MM.1S (cell line): ENCODE measurements around the gene PNPLA5.
"Not testable (repeated sequence)": the region's sequence is repeated elsewhere in the genome, so short reads cannot be mapped to it uniquely, and the experiment has no call there.

Experiments used
- DNase-seq: peaks from one replicate; pipeline ENCODE4 v3.0.0-alpha.2; 2015
- H2AFZ ChIP-seq: fragments of 300-600 bp; sonication (generic); 2 replicates; pipeline ENCODE4 v1.6.0; 2016; ENCODE audit warnings: antibody characterized with exemption, low read length
- H3F3A ChIP-seq: fragments of 300-600 bp; sonication (generic); 2 replicates; pipeline ENCODE4 v1.6.1; 2016; ENCODE audit warnings: mild to moderate bottlenecking, antibody characterized with exemption, low read length, moderate library complexity, mixed read lengths; ENCODE audit not compliant: insufficient read depth
- H3K27ac ChIP-seq: fragments of 300-600 bp; sonication (generic); 2 replicates; pipeline ENCODE4 v1.5.1; 2016; ENCODE audit warnings: mild to moderate bottlenecking, low read length
- H3K27me3 ChIP-seq: fragments of 300-600 bp; sonication (generic); replicated peaks from 2 replicates; pipeline ENCODE4 v1.6.0; 2016; ENCODE audit warnings: low read length; ENCODE audit not compliant: insufficient read depth
- H3K36me3 ChIP-seq: fragments of 300-600 bp; sonication (generic); replicated peaks from 2 replicates; pipeline ENCODE4 v1.6.1; 2016; ENCODE audit warnings: mild to moderate bottlenecking, low read length, mixed read lengths; ENCODE audit not compliant: insufficient read depth
- H3K4me1 ChIP-seq: fragments of 300-600 bp; sonication (generic); 2 replicates; pipeline ENCODE4 v1.6.1; 2016; ENCODE audit warnings: low read length, mixed read lengths
- H3K4me2 ChIP-seq: fragments of 300-600 bp; sonication (generic); 2 replicates; pipeline ENCODE4 v1.6.0; 2016; ENCODE audit warnings: low read depth, low read length
- H3K4me3 ChIP-seq: fragments of 300-600 bp; sonication (generic); 2 replicates; pipeline ENCODE4 v1.5.1; 2016; ENCODE audit warnings: low read length, mixed read lengths
- H3K79me2 ChIP-seq: fragments of 300-600 bp; sonication (generic); 2 replicates; pipeline ENCODE4 v1.6.1; 2016; ENCODE audit warnings: mixed run types, low read length, mixed read lengths
- H3K9ac ChIP-seq: fragments of 300-600 bp; sonication (generic); 2 replicates; pipeline ENCODE4 v1.6.1; 2016; ENCODE audit warnings: low read length, mixed read lengths
- H3K9me2 ChIP-seq: fragments of 300-600 bp; sonication (generic); replicated peaks from 2 replicates; pipeline ENCODE4 v1.6.1; 2016; ENCODE audit warnings: mild to moderate bottlenecking, low read length, mixed read lengths; ENCODE audit not compliant: insufficient read depth
- H3K9me3 ChIP-seq: fragments of 300-600 bp; sonication (generic); replicated peaks from 2 replicates; pipeline ENCODE4 v1.6.1; 2016; ENCODE audit warnings: mild to moderate bottlenecking, low read length, mixed read lengths; ENCODE audit not compliant: insufficient read depth
- H4K20me1 ChIP-seq: fragments of 300-600 bp; sonication (generic); 2 replicates; pipeline ENCODE4 v1.6.1; 2016; ENCODE audit warnings: mild to moderate bottlenecking, low read length, moderate library complexity, mixed read lengths; ENCODE audit not compliant: insufficient read depth
- EZH2 ChIP-seq: fragments of 300-600 bp; sonication (generic); optimal IDR thresholded peaks from 2 replicates; pipeline ENCODE3; 2017; ENCODE audit warnings: low read depth, mild to moderate bottlenecking, antibody characterized with exemption, low read length, mixed read lengths
- EZH2phosphoT487 ChIP-seq: fragments of 300-600 bp; sonication (generic); IDR thresholded peaks from 2 replicates; pipeline ENCODE4 v1.6.1; 2018; ENCODE audit warnings: antibody characterized with exemption, low read length
- TF ChIP-seq, protein P1 (sequence below): fragments of 300-600 bp; sonication (generic); IDR thresholded peaks from 2 replicates; pipeline ENCODE4 v1.5.1; 2016; ENCODE audit warnings: antibody characterized with exemption, low read length, mixed read lengths

The PNPLA5 gene

DNA sequence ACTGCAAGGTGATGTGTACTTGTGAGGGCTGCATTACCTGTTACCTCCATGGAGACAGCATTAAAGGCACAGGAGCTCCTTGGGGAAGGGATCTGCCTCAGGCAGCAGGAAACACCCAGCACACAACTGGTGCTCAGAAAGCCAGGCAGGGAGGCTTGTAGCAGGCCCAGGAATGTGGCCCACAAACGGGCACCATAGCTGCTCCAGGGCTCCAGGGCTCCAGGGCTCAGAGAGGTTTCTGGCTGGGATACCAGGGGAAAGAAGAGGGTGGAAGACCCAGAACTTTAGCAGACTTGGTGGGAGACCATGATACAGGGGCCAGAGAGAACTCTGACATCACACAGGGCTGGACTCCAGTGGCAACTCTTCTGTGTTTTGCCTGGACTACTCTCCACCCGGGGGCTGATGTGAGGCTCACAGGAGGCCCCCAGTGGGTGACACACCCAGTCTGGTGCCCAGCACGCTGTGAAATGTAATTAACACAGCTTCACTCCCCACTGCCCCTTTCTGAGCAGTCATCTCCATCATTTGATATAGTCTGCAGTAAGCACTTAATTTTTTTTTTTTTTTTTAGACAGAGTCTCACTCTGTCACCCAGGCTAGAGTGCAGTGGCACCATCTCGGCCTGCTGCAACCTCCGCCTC is 14.8 kb downstream of the PNPLA5 start:
- Histone ChIP-seq H3K27me3 (peaks cover 84% of the 10 kb centered on the region), H3K27ac (no peak overlapping the region), H3F3A (no peaks in the 10 kb centered on the region), H3K4me2 (no peak overlapping the region), H2AFZ (no peak overlapping the region), H3K9me2 (no peaks in the 10 kb centered on the region), H3K36me3 (no peaks in the 10 kb centered on the region), H3K4me1 (no peaks in the 10 kb centered on the region), H3K9ac (no peak overlapping the region), H3K9me3 (no peaks in the 10 kb centered on the region), H3K4me3 (no peak overlapping the region), H4K20me1 (no peaks in the 10 kb centered on the region), H3K79me2 (no peaks in the 10 kb centered on the region)
- no peak for DNase-seq
- TF ChIP-seq, protein P1, sequence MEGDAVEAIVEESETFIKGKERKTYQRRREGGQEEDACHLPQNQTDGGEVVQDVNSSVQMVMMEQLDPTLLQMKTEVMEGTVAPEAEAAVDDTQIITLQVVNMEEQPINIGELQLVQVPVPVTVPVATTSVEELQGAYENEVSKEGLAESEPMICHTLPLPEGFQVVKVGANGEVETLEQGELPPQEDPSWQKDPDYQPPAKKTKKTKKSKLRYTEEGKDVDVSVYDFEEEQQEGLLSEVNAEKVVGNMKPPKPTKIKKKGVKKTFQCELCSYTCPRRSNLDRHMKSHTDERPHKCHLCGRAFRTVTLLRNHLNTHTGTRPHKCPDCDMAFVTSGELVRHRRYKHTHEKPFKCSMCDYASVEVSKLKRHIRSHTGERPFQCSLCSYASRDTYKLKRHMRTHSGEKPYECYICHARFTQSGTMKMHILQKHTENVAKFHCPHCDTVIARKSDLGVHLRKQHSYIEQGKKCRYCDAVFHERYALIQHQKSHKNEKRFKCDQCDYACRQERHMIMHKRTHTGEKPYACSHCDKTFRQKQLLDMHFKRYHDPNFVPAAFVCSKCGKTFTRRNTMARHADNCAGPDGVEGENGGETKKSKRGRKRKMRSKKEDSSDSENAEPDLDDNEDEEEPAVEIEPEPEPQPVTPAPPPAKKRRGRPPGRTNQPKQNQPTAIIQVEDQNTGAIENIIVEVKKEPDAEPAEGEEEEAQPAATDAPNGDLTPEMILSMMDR: no peak
- TF ChIP-seq EZH2: no peak
- TF ChIP-seq EZH2phosphoT487: no peak

DNA sequence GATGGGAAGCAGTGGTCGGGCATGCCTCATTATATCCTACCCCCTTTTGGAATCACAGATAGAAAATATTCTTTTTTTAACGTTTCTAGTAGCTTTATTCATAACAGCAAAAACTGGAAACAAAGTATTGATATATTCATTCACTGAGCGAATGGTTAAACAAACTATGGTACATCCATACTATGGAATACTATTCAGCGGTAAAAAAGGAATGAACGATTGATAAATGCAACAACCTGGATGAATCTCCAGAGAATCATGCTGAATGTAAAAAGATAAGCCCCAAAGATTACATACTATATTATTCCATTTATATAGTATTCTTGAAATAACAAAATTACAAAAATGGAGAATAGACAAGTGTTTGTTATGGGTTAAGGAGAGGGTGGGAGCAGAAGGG is 22.0 kb downstream of the PNPLA5 start:
- Histone ChIP-seq H3K36me3 (no peaks in the 10 kb centered on the region), H3K9me2 (no peaks in the 10 kb centered on the region), H3K4me3 (no peak overlapping the region), H3F3A (no peaks in the 10 kb centered on the region), H3K27me3 (peaks cover 73% of the 10 kb centered on the region), H4K20me1 (no peaks in the 10 kb centered on the region), H3K9ac (no peak overlapping the region), H3K79me2 (no peaks in the 10 kb centered on the region), H3K27ac (no peak overlapping the region), H3K9me3 (no peaks in the 10 kb centered on the region), H2AFZ (no peak overlapping the region), H3K4me2 (no peak overlapping the region), H3K4me1 (no peaks in the 10 kb centered on the region)
- DNase-seq: no peak
- TF ChIP-seq, protein P1: no peak
- TF ChIP-seq EZH2phosphoT487 (no peak), EZH2 (no peak)

DNA sequence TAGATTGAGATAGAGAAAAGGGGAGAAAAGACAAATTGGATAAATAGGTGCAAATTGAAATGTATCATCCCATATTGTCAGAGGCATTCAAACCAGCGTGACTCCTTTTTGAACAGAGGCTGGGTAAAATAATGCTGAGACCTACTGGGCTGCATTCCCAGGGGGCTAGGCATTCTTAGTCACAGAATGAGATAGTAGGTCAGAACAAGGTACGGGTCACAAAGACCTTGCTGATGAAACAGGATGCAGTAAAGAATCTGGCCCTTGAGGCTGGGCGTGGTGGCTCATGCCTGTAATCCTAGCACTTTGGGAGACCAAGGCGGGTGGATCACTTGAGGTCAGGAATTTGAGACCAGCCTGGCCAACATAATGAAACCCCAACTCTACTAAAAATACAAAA is 22.8 kb downstream of the PNPLA5 start:
- not testable (repeated sequence) for DNase-seq, H3K4me1 ChIP-seq, H2AFZ ChIP-seq, H3K9ac ChIP-seq, H3F3A ChIP-seq, H3K4me3 ChIP-seq, H3K79me2 ChIP-seq, H4K20me1 ChIP-seq, H3K36me3 ChIP-seq, H3K4me2 ChIP-seq, H3K9me3 ChIP-seq, H3K27ac ChIP-seq, H3K9me2 ChIP-seq
- peaks cover 76% of the 10 kb centered on the region for H3K27me3 ChIP-seq

DNA sequence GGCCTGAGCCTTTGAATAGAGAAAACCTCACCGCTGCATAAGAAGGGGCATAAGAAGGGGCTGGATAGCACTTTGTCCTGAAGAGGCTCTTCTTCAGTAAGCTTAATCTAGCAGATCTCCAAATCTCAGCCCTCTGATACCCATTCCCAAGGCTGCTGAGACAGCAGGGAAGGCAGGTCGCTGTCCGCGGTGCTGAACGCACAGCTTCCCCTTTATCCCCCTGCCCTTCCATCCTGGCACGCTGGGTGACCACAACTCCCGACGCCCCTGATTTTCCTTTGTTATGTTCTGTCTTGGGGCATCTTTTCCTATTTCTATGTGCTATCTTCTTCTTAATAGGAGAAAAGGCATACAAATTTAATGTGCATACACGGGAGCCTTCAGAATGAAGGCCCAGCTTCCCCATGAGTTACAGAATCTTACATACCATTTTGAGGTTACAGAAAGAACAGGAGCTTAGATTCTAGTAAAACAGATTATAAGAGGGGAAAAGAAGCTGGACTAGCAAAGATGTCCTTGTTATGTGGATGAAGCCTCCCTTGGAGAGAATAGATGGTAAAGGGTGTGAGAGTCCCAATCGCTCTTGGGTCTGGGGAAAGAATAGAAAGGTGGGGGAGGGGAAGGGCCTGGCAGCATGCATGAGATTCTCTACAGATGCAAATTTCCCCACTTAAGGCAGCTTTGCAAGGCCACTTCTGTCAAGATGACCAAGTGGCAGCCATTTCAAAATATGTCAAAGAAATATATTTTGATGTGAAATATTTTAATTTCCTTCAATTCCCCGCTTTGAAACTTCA is 23.8 kb downstream of the PNPLA5 start:
- H3K9me2 ChIP-seq: no peaks in the 10 kb centered on the region
- TF ChIP-seq, protein P1: no peak
- TF ChIP-seq EZH2phosphoT487 (no peak), EZH2 (no peak)
- no peaks in the 10 kb centered on the region for H3K9me3 ChIP-seq
- no peak overlapping the region for H2AFZ ChIP-seq
- no peak overlapping the region for H3K4me3 ChIP-seq
- no peaks in the 10 kb centered on the region for H3K4me1 ChIP-seq
- no peak overlapping the region for H3K9ac ChIP-seq
- DNase-seq: peak; percentile 12
- no peaks in the 10 kb centered on the region for H3F3A ChIP-seq
- no peak overlapping the region for H3K4me2 ChIP-seq
- no peaks in the 10 kb centered on the region for H3K36me3 ChIP-seq
- H3K27ac ChIP-seq: no peak overlapping the region
- H3K27me3 ChIP-seq: peaks cover 74% of the 10 kb centered on the region
- H4K20me1 ChIP-seq: no peaks in the 10 kb centered on the region
- H3K79me2 ChIP-seq: no peaks in the 10 kb centered on the region
